Measurements from ENCODE around the gene UBE4A.
A peak's percentile ranks its signal among the peaks of the same experiment; 100 is the strongest.

Gene UBE4A

GRCh38 chr11:118341815-118342489 is 17.4 kb upstream of the UBE4A start:
- no peak for DNase-seq

- no peak for DNase-seq
Measured at GRCh38 chr11:118342503-118343161, 16.8 kb upstream of the UBE4A start, which contains the start of gene CD3D. Gene CD3D (minus strand): TSS chr11:118342705. CDS start chr11:118342607, 98 bp downstream.

DNA sequence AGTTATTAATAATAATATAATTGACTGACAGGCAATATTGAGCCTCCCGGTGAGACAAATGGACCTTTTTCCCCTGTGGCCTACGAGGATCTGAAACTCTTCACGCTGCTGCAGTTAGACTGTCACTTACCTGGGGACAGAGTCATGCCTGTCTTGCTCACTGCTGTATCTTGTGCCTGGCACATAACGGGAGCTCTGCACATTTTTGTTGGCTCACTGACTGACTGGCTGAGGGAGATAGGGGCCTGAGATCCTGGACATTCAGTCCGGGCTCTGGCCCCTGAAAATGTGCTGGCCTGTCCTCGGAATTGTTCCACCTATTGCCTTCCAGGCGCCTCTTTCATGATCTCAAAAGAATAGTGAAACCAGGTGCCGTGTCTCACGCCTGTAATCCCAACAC is 16.2 kb upstream of the UBE4A start:
- no peak for DNase-seq

- no peak for DNase-seq
Measured at GRCh38 chr11:118343981-118344515, 15.4 kb upstream of the UBE4A start, which contains the start of gene CD3G. Gene CD3G (plus strand): TSS chr11:118344344. CDS start chr11:118344424, 80 bp downstream.

GRCh38 chr11:118349475-118349874 is 9.9 kb upstream of the UBE4A start:
- no peak for DNase-seq

GRCh38 chr11:118353084-118353710 is 6.2 kb upstream of the UBE4A start:
- DNase-seq = no peak

- DNase-seq = no peak
Measured at GRCh38 chr11:118358071-118358470, 1.3 kb upstream of the UBE4A start.

- no peak for DNase-seq
Measured at GRCh38 chr11:118364956-118365615, 5.7 kb downstream of the UBE4A start.

DNA sequence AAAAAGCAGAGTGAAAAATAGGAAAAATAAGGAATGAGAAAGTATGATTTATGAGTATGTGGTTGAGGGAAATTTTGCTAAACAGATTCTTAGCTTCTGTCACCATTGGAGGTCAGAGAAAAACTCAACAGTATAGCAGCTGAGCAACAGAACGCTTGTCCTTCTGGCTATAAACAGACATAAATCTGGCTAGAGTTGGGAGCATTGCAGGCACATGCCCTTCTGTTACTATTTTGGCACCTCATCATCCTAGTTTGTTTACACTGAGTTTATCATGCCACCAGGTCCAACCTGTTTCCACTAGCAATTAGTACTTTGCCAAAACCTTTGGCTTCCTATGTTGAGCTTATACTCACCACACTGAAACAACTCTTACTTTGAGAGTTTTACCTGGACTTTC is 6.9 kb downstream of the UBE4A start:
- no peak for DNase-seq

- no peak for DNase-seq
Measured at GRCh38 chr11:118370774-118371173, 11.4 kb downstream of the UBE4A start.

GRCh38 chr11:118373263-118373662 is 13.9 kb downstream of the UBE4A start:
- DNase-seq = no peak

DNA sequence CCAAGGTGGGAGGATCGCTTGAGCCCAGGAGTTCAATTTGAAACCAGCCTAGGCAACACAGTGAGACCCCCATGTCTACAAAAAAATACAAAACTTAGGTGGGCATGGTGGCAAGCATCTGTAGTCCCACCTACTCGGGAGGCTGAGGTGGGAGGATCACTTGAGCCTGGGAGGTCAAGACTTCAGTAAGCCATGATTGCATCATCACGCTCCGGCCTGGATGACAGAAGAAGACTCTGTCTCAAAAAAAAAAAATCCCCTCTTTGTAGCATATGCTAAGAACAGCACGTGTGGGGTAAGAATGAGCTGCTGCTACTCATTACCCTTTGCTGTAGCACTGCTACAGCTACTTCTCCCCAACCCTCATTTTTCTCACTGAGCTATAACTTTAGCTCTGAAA is 14.5 kb downstream of the UBE4A start:
- no peak for DNase-seq

- DNase-seq = no peak
Measured at GRCh38 chr11:118374729-118375128, 15.3 kb downstream of the UBE4A start.

DNA sequence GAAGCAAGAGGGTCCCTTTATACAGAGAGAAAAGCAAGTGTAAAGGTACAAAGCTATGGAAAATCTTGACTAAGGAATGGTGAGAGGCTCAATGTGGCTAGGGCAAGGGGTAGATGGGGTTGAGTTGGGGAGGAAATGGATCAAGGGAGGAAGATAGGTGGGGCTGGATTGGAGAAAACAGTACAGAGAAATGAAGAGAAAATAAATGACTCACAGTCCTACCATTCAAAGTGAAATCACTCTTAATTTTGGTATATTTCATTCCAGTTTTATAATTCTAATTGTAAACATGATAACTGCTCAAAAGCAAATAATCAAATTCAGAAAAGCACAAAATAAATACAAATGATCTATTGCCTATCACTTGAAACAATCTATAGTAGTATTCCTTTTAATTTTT is 16.6 kb downstream of the UBE4A start:
- no peak for DNase-seq

DNA sequence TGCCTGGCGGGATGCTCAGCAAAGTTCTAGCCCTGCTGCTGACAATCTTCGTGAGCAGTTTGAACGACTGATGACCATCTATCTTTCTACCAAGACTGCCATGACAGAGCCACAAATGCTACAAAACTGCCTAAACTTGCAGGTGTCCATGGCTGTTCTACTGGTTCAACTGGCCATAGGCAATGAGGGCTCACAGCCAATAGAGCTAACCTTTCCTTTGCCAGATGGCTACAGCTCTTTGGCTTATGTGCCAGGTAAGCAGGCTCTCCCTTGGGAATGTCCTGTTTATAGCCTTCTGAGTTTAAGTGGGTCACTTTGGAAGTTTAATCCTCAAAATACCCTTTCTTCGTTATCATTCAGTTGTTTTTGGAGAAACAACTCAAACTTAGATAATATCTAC is 20.1 kb downstream of the UBE4A start:
- no peak for DNase-seq

DNA sequence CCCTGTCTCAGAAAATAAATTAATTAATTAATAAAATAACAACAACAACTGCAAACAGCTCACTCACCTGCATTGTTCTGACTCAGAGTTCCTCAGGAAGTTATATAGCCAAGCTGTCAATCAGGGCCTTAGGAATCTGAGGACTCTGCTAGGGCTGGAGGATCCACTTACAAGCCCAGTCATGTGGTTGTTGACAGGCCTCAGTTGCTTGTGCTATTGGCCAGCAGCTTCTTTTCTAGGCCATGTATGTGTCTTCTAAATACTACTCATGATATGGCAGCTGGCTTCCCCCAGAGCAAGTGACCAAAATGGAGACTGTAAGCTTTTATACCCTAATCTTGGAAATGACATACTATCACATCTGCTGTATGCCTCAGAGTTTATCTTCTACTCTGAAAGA is 21.2 kb downstream of the UBE4A start:
- DNase-seq = no peak

DNA sequence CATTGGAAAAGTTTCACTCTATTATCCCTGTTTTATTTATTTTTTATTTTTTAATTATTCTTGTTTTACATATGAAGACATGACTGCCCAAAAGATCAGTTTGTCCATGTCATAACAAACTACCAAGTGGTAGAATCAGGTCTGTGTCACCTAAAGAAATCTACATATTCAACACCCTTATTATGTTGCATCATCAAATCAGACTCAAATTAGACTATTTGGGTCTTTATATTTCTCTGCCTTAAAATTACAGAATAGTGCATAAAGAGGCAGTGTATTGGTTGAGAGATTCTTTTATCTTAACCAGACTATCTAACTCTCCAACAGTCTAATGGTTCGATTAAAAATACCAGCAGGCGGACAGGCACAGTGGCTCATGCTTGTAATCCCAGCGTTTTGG is 23.6 kb downstream of the UBE4A start:
- no peak for DNase-seq

DNA sequence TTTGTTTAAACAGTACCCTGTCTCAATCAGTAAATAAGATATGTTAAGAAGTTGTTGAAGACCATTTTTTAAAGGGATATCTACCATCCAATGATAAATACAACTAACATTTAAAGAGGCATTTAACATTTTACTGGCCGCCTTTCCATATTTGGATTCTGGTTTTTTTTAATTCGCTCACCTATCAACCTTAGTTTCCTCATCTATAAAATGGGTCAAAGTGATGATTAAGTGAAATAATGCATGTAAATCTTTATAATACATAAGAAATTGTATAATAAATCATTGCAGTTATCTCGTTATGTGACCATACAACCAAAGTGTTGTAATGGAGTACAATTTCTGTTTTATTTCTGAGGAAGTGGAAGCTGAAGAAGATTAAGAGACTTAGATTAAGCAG is 24.3 kb downstream of the UBE4A start:
- DNase-seq = no peak

DNA sequence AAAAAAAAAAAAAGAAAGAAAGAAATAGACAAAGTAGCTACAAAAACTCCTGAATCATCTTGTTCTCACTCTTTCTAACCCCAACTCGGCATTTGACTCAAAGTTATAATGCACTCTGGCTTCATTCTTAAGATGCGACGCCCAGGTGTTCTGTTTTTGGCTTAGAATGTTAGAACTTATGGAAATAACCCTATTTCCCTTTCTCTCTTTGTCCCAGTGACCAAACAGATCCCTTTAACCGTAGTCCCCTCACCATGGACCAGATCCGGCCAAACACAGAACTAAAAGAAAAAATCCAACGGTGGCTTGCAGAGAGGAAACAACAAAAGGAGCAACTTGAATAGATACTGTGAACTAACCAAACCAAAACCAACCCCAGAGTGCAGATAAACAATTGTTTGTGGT is 36.7 kb downstream of the UBE4A start:
- DNase-seq = no peak

DNA sequence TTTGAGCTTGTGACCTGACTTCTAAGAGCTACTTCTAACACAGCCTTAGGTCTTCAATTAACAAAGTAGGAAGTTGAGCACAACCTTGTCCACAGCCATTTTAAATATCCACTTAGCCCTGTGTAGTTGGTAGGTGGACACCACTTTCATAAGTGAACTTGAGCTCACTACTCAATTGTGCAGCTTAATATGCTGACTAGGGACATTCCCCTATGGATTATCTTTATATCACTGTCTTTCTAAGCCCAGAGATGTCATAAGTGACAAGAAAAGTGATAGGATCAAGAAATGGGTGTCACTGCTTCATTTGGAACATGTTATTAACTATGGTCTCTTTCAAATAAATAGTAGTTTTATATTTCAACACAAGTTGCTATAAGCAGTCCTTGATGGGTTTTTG is 38.0 kb downstream of the UBE4A start:
- no peak for DNase-seq

GRCh38 chr11:118398791-118399559 is 39.6 kb downstream of the UBE4A start:
- DNase-seq = no peak

DNA sequence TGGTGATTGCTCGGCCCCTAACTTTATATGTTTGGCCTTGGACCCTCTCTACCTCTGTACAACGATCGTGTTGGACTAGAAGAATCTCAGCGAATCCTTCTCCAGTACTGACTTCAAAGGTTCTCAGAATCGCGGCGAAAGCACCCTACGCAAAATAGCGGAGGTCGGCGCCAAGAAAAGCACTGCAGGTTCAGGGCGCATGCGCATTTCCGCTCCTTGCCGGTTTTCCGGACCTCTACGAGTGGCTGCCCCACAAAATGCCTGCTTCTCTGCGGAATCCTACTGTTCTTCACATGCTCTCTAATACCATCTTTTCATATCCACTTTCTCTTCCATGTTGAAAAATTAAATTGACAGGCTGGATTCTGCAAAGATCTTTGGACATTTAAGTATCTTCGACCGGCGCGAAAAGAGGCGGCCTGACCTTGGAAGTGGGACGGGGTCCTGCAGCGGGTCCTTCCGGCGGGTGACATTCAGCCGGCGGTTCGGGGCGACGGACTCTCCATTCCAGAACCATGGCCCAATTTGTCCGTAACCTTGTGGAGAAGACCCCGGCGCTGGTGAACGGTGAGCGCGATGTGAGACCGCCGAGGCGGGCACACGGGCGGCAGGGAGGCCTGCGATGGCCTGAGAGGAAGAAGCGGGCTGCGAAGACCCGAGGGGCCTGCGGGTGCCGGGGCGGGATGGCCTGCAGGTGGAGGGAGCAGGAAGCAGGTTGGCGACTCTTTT is 41.9 kb downstream of the UBE4A start, which contains the start of gene ATP5MG:
Gene ATP5MG, plus strand, starts transcription at position 456 of the 729 bp plus-strand sequence. Its CDS starts 60 bp downstream, at position 516.
- peak; percentile 92 for DNase-seq

Measured in NCI-H2029 (cell line).